HepG2 (cell line): ENCODE results near the gene CAPN15. TPM values are rescaled to one million over a fixed set of nuclear protein-coding genes. Genes with fewer than 3 reads are reported as not detected.

ENCODE experiments used
- CBX1 ChIP-seq: IDR thresholded peaks from one replicate; pipeline ENCODE4 v1.6.1; 2016; ENCODE audit warnings: antibody characterized with exemption, low read depth
- CREB1 ChIP-seq, 2 experiments: fragments of 450-650 bp in 1 of 2; IDR thresholded peaks; 2 replicates each; pipeline ENCODE4 v1.6.1; 2016 to 2017; ENCODE audit warnings: control low read depth in 1 of 2, mild to moderate bottlenecking in 1 of 2, missing compliant biosample characterization in 1 of 2, missing genetic modification characterization in 1 of 2
- CSRNP1 ChIP-seq: sonication (generic); formaldehyde crosslinking; IDR thresholded peaks from 2 replicates; pipeline ENCODE4 v1.8.1; 2023; ENCODE audit warnings: mild to moderate bottlenecking, missing genetic modification reagents
- ELF3 ChIP-seq: IDR thresholded peaks from 2 replicates; pipeline ENCODE4 v1.6.1; 2016; ENCODE audit warnings: missing genetic modification reagents, missing compliant biosample characterization
- GABPB1 ChIP-seq: IDR thresholded peaks from 2 replicates; pipeline ENCODE4 v1.6.1; 2016; ENCODE audit warnings: mild to moderate bottlenecking, missing genetic modification reagents, moderate library complexity, missing compliant biosample characterization
- KDM5A ChIP-seq: fragments of 200-600 bp; sonication (generic); IDR thresholded peaks from 2 replicates; pipeline ENCODE4 v1.7.0; 2018; ENCODE audit warnings: antibody characterized with exemption, mild to moderate bottlenecking, low read length, borderline replicate concordance
- KDM5B ChIP-seq: sonication (generic); formaldehyde crosslinking; IDR thresholded peaks from 2 replicates; pipeline ENCODE4 v1.4.0; 2020; ENCODE audit warnings: missing genetic modification reagents, mild to moderate bottlenecking, borderline replicate concordance
- NFE2L2 ChIP-seq: fragments of 150-350 bp; IDR thresholded peaks from 2 replicates; pipeline ENCODE4 v1.6.1; 2014; ENCODE audit warnings: low read length
- NFRKB ChIP-seq: fragments of 450-650 bp; IDR thresholded peaks from 2 replicates; pipeline ENCODE4 v1.6.1; 2017
- PAXIP1 ChIP-seq: sonication (generic); formaldehyde crosslinking; conservative IDR thresholded peaks from 2 replicates; pipeline ENCODE4 v1.4.0; 2020; ENCODE audit warnings: mild to moderate bottlenecking, missing genetic modification reagents, moderate library complexity
- ZBTB39 ChIP-seq: sonication (generic); formaldehyde crosslinking; IDR thresholded peaks from 2 replicates; pipeline ENCODE4 v1.5.0; 2020; ENCODE audit warnings: missing genetic modification reagents
- ZNF33A ChIP-seq: sonication (generic); formaldehyde crosslinking; IDR thresholded peaks from 2 replicates; pipeline ENCODE4 v1.5.1; 2020; ENCODE audit warnings: missing genetic modification reagents, mild to moderate bottlenecking, moderate library complexity, borderline replicate concordance
- ZNF766 ChIP-seq: sonication (generic); formaldehyde crosslinking; IDR thresholded peaks from 2 replicates; pipeline ENCODE4 v1.5.0; 2020; ENCODE audit warnings: missing genetic modification reagents, borderline replicate concordance
- ZNF781 ChIP-seq: sonication (generic); formaldehyde crosslinking; IDR thresholded peaks from 2 replicates; pipeline ENCODE4 v1.5.1; 2020; ENCODE audit warnings: borderline replicate concordance, mild to moderate bottlenecking, missing genetic modification reagents; ENCODE audit errors: not compliant biosample characterization
- ZNF782 ChIP-seq: sonication (generic); formaldehyde crosslinking; IDR thresholded peaks from 2 replicates; pipeline ENCODE4 v1.4.0; 2020; ENCODE audit warnings: missing genetic modification reagents, mild to moderate bottlenecking, borderline replicate concordance
- ZNF891 ChIP-seq: sonication (generic); formaldehyde crosslinking; IDR thresholded peaks from 2 replicates; pipeline ENCODE4 v1.5.0; 2020; ENCODE audit warnings: mild to moderate bottlenecking, missing genetic modification reagents
- polyA plus RNA-seq, 8 experiments: library from polyadenylated mRNA; depleted of rRNA in 3 of 8; stranded (reverse) in 7 of 8; unstranded in 1 of 8; fragments of >200 nt; fragmentation: Illumina TruSeq in 4 of 8; extraction: Trizol in 4 of 8; gene quantifications; 2 replicates each; pipeline versions ENCODE4 v1.2.1 to v1.2.3, GENCODE V29; 2011 to 2016; ENCODE audit warnings: low read depth in 4 of 8, missing spikeins in 1 of 8, mixed read lengths in 1 of 8; ENCODE audit not compliant: insufficient read depth in 1 of 8
- total RNA-seq, 5 experiments: library from RNA; depleted of rRNA; stranded (reverse); fragments of >200 nt; fragmentation: Illumina TruSeq; extraction: Trizol; gene quantifications; 2 replicates each; pipeline ENCODE4 v1.2.3, GENCODE V29; 2016; ENCODE audit warnings: low read depth in 1 of 5

Gene CAPN15
- total and polyA plus RNA-seq, 2 of the 13 experiments (the other 11 are each of a cell fraction or from before 2014, with no cell fraction given), result 14.9 to 24.5 TPM

- 0 out of 2 replicates have a peak, but pooled peaks have one; percentile 49 for TF ChIP-seq ZBTB39 (CRISPR knock-in tag)
- TF ChIP-seq ZNF782 (CRISPR knock-in tag), result no peak
- TF ChIP-seq CREB1 (IDR thresholded peaks at IDR 0.05), result peak; percentile 64; the same call in 1 of the 2 replicates
- peak; percentile 69; the same call in 1 of the 2 replicates for TF ChIP-seq CREB1 (CRISPR knock-in tag; IDR thresholded peaks at IDR 0.05)
- TF ChIP-seq NFRKB, result no peak
- TF ChIP-seq KDM5A, result peak; percentile 31; the same call in 1 of the 2 replicates
- no peak for TF ChIP-seq NFE2L2
- peak; percentile 92; the same call in 1 of the 2 replicates for TF ChIP-seq KDM5B (CRISPR knock-in tag)
- TF ChIP-seq ZNF33A (CRISPR knock-in tag), result no peak
- TF ChIP-seq GABPB1 (CRISPR knock-in tag), result peak; percentile 91
- TF ChIP-seq CSRNP1 (CRISPR knock-in tag), result no peak; the same call in 1 of the 2 replicates
- no peak for TF ChIP-seq CBX1
- TF ChIP-seq ZNF781 (CRISPR knock-in tag), result peak; percentile 22
- 0 out of 2 replicates have a peak, but pooled peaks have one; percentile 72 for TF ChIP-seq ZNF766 (CRISPR knock-in tag)
- no peak for TF ChIP-seq ZNF891
- no peak for TF ChIP-seq ELF3 (CRISPR knock-in tag)
- peak; percentile 29; the same call in 1 of the 2 replicates for TF ChIP-seq PAXIP1
Observed at GRCh38 chr16:527015-527903, at the start of gene CAPN15 (continued).
